ENCODE results near the gene TNRC6B.

TNRC6B gene

DNA sequence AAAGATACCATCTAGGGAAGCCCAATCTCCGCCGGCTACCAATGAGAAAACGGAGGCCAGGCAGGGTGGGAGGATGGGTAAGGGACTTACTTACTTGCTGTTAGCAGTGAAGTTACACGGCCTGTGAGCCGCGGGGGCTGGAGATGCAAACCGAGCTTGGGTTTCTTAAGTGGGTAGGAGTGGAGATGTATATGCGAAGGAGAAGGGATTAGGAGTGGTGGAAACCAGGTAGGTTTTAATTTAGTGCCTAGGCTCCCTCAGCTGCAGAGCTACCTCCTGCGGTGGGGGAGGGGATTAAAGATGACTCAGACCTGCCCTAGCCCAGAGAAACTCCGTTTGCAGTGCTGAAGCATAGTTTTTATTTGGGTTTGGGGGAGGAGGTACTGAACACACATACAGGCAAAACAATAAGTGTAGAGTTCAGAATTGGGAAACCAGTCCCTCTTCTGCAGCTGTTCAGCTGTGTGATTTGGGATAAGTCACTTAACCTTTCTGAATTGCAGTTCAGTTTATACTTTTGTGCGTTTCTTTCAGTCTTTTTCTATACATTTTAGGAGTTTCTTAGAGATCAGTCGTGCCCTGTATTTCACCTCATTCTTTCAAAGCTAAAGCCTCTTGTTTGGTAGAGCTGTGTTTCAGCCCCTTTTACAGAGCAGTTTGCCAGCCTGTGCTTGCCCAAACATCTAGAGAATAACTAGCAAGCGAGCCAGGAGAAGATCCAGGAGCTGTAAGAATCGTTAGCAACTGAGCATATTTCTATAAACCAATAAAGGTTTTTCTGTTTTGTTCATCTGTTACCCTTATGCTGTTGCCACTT is 596 bp upstream of the TNRC6B start (continued):
- TF ChIP-seq TRIM28 (IDR thresholded peaks at IDR 0.05; ENCODE audit: borderline replicate concordance, low read length) (no peak; the same call in none of the 2 replicates), ZNF560 (tag by site-specific recombination; IDR thresholded peaks at IDR 0.05; ENCODE audit: borderline replicate concordance) (no peak), ZNF121 (tag by site-specific recombination; IDR thresholded peaks at IDR 0.05) (no peak), KLF1 (tag by site-specific recombination; IDR thresholded peaks at IDR 0.05) (no peak), ZBTB8A (tag by site-specific recombination; IDR thresholded peaks at IDR 0.05) (no peak), BCL11B (tag by site-specific recombination; IDR thresholded peaks at IDR 0.05; ENCODE audit: low read depth) (no peak), ZNF670 (tag by site-specific recombination; IDR thresholded peaks at IDR 0.05; ENCODE audit: low read depth) (no peak), ZNF248 (tag by site-specific recombination; IDR thresholded peaks at IDR 0.05) (no peak), ZNF202 (tag by site-specific recombination; IDR thresholded peaks at IDR 0.05; ENCODE audit: borderline replicate concordance) (no peak), GLIS1 (tag by site-specific recombination; IDR thresholded peaks at IDR 0.05) (peak; percentile 84), ZNF155 (tag by site-specific recombination; IDR thresholded peaks at IDR 0.05) (no peak), SCRT1 (tag by site-specific recombination; IDR thresholded peaks at IDR 0.05; ENCODE audit: borderline replicate concordance) (no peak), ZNF558 (tag by site-specific recombination; IDR thresholded peaks at IDR 0.05) (no peak), ZNF621 (tag by site-specific recombination; IDR thresholded peaks at IDR 0.05) (no peak), ZNF221 (tag by site-specific recombination; IDR thresholded peaks at IDR 0.05; ENCODE audit: borderline replicate concordance) (no peak), SP2 (tag by site-specific recombination; IDR thresholded peaks at IDR 0.05) (peak; percentile 38; the same call in 1 of the 2 replicates), ZNF626 (tag by site-specific recombination; IDR thresholded peaks at IDR 0.05) (no peak), ZBTB48 (tag by site-specific recombination; IDR thresholded peaks at IDR 0.05) (peak; percentile 93), YY2 (tag by site-specific recombination; IDR thresholded peaks at IDR 0.05) (no peak), ZBTB17 (tag by site-specific recombination; IDR thresholded peaks at IDR 0.05) (peak; percentile 95), ZNF223 (tag by site-specific recombination; IDR thresholded peaks at IDR 0.05) (no peak)
- TF ChIP-seq, protein P1, sequence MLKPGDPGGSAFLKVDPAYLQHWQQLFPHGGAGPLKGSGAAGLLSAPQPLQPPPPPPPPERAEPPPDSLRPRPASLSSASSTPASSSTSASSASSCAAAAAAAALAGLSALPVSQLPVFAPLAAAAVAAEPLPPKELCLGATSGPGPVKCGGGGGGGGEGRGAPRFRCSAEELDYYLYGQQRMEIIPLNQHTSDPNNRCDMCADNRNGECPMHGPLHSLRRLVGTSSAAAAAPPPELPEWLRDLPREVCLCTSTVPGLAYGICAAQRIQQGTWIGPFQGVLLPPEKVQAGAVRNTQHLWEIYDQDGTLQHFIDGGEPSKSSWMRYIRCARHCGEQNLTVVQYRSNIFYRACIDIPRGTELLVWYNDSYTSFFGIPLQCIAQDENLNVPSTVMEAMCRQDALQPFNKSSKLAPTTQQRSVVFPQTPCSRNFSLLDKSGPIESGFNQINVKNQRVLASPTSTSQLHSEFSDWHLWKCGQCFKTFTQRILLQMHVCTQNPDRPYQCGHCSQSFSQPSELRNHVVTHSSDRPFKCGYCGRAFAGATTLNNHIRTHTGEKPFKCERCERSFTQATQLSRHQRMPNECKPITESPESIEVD (tag by site-specific recombination; IDR thresholded peaks at IDR 0.05): peak; percentile 84
- TF ChIP-seq, protein P2, sequence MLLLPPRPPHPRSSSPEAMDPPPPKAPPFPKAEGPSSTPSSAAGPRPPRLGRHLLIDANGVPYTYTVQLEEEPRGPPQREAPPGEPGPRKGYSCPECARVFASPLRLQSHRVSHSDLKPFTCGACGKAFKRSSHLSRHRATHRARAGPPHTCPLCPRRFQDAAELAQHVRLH (tag by site-specific recombination; IDR thresholded peaks at IDR 0.05): peak; percentile 89
- TF ChIP-seq, protein P3, sequence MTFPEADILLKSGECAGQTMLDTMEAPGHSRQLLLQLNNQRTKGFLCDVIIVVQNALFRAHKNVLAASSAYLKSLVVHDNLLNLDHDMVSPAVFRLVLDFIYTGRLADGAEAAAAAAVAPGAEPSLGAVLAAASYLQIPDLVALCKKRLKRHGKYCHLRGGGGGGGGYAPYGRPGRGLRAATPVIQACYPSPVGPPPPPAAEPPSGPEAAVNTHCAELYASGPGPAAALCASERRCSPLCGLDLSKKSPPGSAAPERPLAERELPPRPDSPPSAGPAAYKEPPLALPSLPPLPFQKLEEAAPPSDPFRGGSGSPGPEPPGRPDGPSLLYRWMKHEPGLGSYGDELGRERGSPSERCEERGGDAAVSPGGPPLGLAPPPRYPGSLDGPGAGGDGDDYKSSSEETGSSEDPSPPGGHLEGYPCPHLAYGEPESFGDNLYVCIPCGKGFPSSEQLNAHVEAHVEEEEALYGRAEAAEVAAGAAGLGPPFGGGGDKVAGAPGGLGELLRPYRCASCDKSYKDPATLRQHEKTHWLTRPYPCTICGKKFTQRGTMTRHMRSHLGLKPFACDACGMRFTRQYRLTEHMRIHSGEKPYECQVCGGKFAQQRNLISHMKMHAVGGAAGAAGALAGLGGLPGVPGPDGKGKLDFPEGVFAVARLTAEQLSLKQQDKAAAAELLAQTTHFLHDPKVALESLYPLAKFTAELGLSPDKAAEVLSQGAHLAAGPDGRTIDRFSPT (tag by site-specific recombination; IDR thresholded peaks at IDR 0.05): peak; percentile 58; the same call in 1 of the 2 replicates
- TF ChIP-seq, protein P4, sequence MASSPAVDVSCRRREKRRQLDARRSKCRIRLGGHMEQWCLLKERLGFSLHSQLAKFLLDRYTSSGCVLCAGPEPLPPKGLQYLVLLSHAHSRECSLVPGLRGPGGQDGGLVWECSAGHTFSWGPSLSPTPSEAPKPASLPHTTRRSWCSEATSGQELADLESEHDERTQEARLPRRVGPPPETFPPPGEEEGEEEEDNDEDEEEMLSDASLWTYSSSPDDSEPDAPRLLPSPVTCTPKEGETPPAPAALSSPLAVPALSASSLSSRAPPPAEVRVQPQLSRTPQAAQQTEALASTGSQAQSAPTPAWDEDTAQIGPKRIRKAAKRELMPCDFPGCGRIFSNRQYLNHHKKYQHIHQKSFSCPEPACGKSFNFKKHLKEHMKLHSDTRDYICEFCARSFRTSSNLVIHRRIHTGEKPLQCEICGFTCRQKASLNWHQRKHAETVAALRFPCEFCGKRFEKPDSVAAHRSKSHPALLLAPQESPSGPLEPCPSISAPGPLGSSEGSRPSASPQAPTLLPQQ (tag by site-specific recombination; IDR thresholded peaks at IDR 0.05): peak; percentile 94
- TF ChIP-seq, protein P5, sequence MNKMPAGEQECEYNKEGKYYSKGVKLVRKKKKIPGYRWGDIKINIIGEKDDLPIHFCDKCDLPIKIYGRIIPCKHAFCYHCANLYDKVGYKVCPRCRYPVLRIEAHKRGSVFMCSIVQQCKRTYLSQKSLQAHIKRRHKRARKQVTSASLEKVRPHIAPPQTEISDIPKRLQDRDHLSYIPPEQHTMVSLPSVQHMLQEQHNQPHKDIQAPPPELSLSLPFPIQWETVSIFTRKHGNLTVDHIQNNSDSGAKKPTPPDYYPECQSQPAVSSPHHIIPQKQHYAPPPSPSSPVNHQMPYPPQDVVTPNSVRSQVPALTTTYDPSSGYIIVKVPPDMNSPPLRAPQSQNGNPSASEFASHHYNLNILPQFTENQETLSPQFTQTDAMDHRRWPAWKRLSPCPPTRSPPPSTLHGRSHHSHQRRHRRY (tag by site-specific recombination; IDR thresholded peaks at IDR 0.05): no peak
- TF ChIP-seq, protein P6, sequence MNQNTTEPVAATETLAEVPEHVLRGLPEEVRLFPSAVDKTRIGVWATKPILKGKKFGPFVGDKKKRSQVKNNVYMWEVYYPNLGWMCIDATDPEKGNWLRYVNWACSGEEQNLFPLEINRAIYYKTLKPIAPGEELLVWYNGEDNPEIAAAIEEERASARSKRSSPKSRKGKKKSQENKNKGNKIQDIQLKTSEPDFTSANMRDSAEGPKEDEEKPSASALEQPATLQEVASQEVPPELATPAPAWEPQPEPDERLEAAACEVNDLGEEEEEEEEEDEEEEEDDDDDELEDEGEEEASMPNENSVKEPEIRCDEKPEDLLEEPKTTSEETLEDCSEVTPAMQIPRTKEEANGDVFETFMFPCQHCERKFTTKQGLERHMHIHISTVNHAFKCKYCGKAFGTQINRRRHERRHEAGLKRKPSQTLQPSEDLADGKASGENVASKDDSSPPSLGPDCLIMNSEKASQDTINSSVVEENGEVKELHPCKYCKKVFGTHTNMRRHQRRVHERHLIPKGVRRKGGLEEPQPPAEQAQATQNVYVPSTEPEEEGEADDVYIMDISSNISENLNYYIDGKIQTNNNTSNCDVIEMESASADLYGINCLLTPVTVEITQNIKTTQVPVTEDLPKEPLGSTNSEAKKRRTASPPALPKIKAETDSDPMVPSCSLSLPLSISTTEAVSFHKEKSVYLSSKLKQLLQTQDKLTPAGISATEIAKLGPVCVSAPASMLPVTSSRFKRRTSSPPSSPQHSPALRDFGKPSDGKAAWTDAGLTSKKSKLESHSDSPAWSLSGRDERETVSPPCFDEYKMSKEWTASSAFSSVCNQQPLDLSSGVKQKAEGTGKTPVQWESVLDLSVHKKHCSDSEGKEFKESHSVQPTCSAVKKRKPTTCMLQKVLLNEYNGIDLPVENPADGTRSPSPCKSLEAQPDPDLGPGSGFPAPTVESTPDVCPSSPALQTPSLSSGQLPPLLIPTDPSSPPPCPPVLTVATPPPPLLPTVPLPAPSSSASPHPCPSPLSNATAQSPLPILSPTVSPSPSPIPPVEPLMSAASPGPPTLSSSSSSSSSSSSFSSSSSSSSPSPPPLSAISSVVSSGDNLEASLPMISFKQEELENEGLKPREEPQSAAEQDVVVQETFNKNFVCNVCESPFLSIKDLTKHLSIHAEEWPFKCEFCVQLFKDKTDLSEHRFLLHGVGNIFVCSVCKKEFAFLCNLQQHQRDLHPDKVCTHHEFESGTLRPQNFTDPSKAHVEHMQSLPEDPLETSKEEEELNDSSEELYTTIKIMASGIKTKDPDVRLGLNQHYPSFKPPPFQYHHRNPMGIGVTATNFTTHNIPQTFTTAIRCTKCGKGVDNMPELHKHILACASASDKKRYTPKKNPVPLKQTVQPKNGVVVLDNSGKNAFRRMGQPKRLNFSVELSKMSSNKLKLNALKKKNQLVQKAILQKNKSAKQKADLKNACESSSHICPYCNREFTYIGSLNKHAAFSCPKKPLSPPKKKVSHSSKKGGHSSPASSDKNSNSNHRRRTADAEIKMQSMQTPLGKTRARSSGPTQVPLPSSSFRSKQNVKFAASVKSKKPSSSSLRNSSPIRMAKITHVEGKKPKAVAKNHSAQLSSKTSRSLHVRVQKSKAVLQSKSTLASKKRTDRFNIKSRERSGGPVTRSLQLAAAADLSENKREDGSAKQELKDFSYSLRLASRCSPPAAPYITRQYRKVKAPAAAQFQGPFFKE (tag by site-specific recombination; IDR thresholded peaks at IDR 0.05; ENCODE audit: borderline replicate concordance): no peak
